GM23248 (cell line): ENCODE data around the gene TAF3. TPM values are rescaled to one million over a fixed set of nuclear protein-coding genes. Genes with fewer than 3 reads are reported as not detected.
A peak's percentile ranks its signal among the peaks of the same experiment; 100 is the strongest.

ENCODE experiments used
- DNase-seq: peaks from one replicate; pipeline ENCODE4 v3.0.0-alpha.2; 2015
- H2AFZ ChIP-seq: fragments of 200-600 bp; sonication (generic); 2 replicates; pipeline ENCODE4 v1.6.1; 2016; ENCODE audit warnings: antibody characterized with exemption
- H3F3A ChIP-seq: fragments of 200-600 bp; sonication (generic); 2 replicates; pipeline ENCODE4 v1.6.1; 2016; ENCODE audit warnings: mild to moderate bottlenecking, antibody characterized with exemption, mixed run types; ENCODE audit not compliant: insufficient read depth
- H3K27ac ChIP-seq: fragments of 200-600 bp; sonication (generic); 2 replicates; pipeline ENCODE4 v1.5.1; 2016; ENCODE audit warnings: mild to moderate bottlenecking
- H3K27me3 ChIP-seq: fragments of 200-600 bp; sonication (generic); replicated peaks from 2 replicates; pipeline ENCODE4 v1.6.1; 2016; ENCODE audit warnings: mild to moderate bottlenecking; ENCODE audit not compliant: insufficient read depth
- H3K36me3 ChIP-seq: fragments of 200-600 bp; sonication (generic); 2 replicates; pipeline ENCODE4 v1.6.1; 2016; ENCODE audit warnings: low read depth, mild to moderate bottlenecking
- H3K4me1 ChIP-seq: fragments of 200-600 bp; sonication (generic); 2 replicates; pipeline ENCODE4 v1.6.1; 2016; ENCODE audit warnings: mild to moderate bottlenecking; ENCODE audit not compliant: insufficient read depth
- H3K4me2 ChIP-seq: fragments of 200-600 bp; sonication (generic); one replicate; pipeline ENCODE4 v1.6.1; 2016; ENCODE audit warnings: mild to moderate bottlenecking; ENCODE audit not compliant: unreplicated experiment
- H3K4me3 ChIP-seq: fragments of 200-600 bp; sonication (generic); 2 replicates; pipeline ENCODE4 v1.5.1; 2016; ENCODE audit warnings: mild to moderate bottlenecking
- H3K79me2 ChIP-seq: fragments of 200-600 bp; sonication (generic); 2 replicates; pipeline ENCODE4 v1.6.1; 2016; ENCODE audit warnings: mild to moderate bottlenecking; ENCODE audit not compliant: insufficient read depth
- H3K9ac ChIP-seq: fragments of 200-600 bp; sonication (generic); 2 replicates; pipeline ENCODE4 v1.6.1; 2016; ENCODE audit warnings: mild to moderate bottlenecking
- H3K9me2 ChIP-seq: fragments of 200-600 bp; sonication (generic); 2 replicates; pipeline ENCODE4 v1.6.1; 2016; ENCODE audit warnings: mixed run types, mild to moderate bottlenecking, moderate library complexity; ENCODE audit not compliant: insufficient read depth
- H3K9me3 ChIP-seq: fragments of 200-600 bp; sonication (generic); one replicate; pipeline ENCODE4 v1.6.1; 2017; ENCODE audit warnings: low read depth
- H4K20me1 ChIP-seq: fragments of 200-600 bp; sonication (generic); 2 replicates; pipeline ENCODE4 v1.6.0; 2016; ENCODE audit not compliant: insufficient read depth
- EZH2 ChIP-seq: fragments of 200-600 bp; sonication (generic); IDR thresholded peaks from 2 replicates; pipeline ENCODE4 v1.6.1; 2018; ENCODE audit warnings: antibody characterized with exemption, mild to moderate bottlenecking; ENCODE audit not compliant: insufficient read depth, poor library complexity, severe bottlenecking
- EZH2phosphoT487 ChIP-seq: fragments of 200-600 bp; sonication (generic); IDR thresholded peaks from 2 replicates; pipeline ENCODE4 v1.6.1; 2018; ENCODE audit warnings: antibody characterized with exemption, moderate library complexity, mild to moderate bottlenecking, low read depth; ENCODE audit not compliant: insufficient read depth
- WGBS, 2 experiments: methylation state at CpG; one replicate each; pipeline ENCODE4 v1.1.6; 2015 to 2017; ENCODE audit warnings: low lambda C conversion rate in 2 of 2, low coverage in 1 of 2; ENCODE audit errors: missing lambda C conversion rate in 2 of 2; 5-methylcytosine and 5-hydroxymethylcytosine counted together
- in situ Hi-C: fragments of 300-500 bp; cut with MboI; formaldehyde crosslinking; loops from 2 replicates; pipeline ENCODE4 v1.15.0; 2020
- polyA plus RNA-seq: library from polyadenylated mRNA; unstranded; fragments of >200 nt; fragmentation: Nextera tagmentation; extraction: Ambion mirVana; gene quantifications from 2 replicates; pipeline ENCODE4 v1.2.1, GENCODE V29; 2016
- total RNA-seq: library from RNA; depleted of rRNA; stranded (reverse); fragments of >200 nt; shearing (Covaris generic); gene quantifications from 2 replicates; pipeline ENCODE4 v1.2.3, GENCODE V29; 2014

Gene TAF3
- total and polyA plus RNA-seq, 2 experiments from 2014 or later = 1.7 to 5.5 TPM

DNA sequence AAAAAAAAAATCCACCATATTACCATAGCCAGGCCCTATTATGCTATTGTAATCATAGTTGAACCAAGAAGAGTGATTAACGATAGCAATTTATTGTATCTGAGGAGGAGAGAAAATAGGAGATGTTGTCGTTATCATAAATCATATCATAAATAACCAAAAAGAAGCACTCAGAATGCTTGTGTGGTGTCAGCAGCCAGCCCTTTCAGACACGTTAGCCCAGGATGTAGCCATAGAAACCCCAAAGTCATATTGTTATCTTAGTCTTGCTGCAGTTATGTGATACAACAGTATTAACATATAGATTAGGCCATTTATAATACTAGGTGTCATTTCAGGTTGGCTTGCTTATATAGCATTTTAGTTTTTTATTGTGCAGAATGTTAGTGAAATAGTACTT, 134.0 kb downstream of the TAF3 start:
- no peak overlapping the region for H3K9ac ChIP-seq
- 0 out of 2 replicates have a peak, but pooled peaks cover 4% of the 10 kb centered on the region for H3F3A ChIP-seq
- no peaks in the 10 kb centered on the region for H3K36me3 ChIP-seq
- no peaks in the 10 kb centered on the region for H4K20me1 ChIP-seq
- peaks cover 38% of the 10 kb centered on the region for H3K4me1 ChIP-seq
- no peaks in the 10 kb centered on the region for H3K9me3 ChIP-seq
- TF ChIP-seq EZH2 (no peak), EZH2phosphoT487 (no peak)
- H3K79me2 ChIP-seq = 0 out of 2 replicates have a peak, but pooled peaks cover 4% of the 10 kb centered on the region
- no peak overlapping the region for H3K4me2 ChIP-seq
- H3K27ac ChIP-seq = no peak overlapping the region
- DNase-seq = no peak
- no peaks in the 10 kb centered on the region for H3K27me3 ChIP-seq
- in situ Hi-C loops = no loop called here
- no peak overlapping the region for H2AFZ ChIP-seq
- no peak overlapping the region for H3K4me3 ChIP-seq
- H3K9me2 ChIP-seq = no peaks in the 10 kb centered on the region
- WGBS, 2 experiments = 95 to 99% methylated on average over 3 of the region's 3 CpGs

DNA sequence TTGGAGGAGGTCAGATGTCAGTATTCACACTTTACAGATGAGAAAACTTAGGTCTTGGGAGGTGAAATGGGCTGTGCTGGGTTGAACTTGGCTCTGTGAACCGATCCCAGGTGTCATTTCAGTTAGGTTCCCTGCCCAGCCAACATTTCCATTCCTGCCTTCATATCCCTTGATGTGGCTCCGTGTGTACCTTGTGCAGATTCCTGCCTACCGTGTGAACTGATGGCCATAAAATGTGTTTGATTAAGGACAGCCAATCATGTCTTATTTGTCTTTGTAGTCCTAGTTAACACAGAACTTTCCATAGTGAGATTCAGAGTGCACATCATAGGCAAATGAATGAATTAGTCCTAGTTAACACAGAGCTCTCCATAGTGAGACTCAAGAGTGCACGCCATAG, 135.1 kb downstream of the TAF3 start:
- no peaks in the 10 kb centered on the region for H3K27me3 ChIP-seq
- no peak overlapping the region for H2AFZ ChIP-seq
- H3K4me1 ChIP-seq = peaks cover 36% of the 10 kb centered on the region
- H3K27ac ChIP-seq = no peak overlapping the region
- WGBS, 2 experiments = 85 to 87% methylated on average over 4 of the region's 4 CpGs
- H3K4me2 ChIP-seq = no peak overlapping the region
- H3K4me3 ChIP-seq = no peak overlapping the region
- in situ Hi-C loops = no loop called here
- 0 out of 2 replicates have a peak, but pooled peaks cover 6% of the 10 kb centered on the region for H3K79me2 ChIP-seq
- no peaks in the 10 kb centered on the region for H3K9me2 ChIP-seq
- no peaks in the 10 kb centered on the region for H4K20me1 ChIP-seq
- no peak for TF ChIP-seq EZH2phosphoT487
- no peak for TF ChIP-seq EZH2
- H3K36me3 ChIP-seq = no peaks in the 10 kb centered on the region
- DNase-seq = no peak
- H3K9ac ChIP-seq = no peak overlapping the region
- H3K9me3 ChIP-seq = no peaks in the 10 kb centered on the region
- H3F3A ChIP-seq = 0 out of 2 replicates have a peak, but pooled peaks cover 4% of the 10 kb centered on the region

DNA sequence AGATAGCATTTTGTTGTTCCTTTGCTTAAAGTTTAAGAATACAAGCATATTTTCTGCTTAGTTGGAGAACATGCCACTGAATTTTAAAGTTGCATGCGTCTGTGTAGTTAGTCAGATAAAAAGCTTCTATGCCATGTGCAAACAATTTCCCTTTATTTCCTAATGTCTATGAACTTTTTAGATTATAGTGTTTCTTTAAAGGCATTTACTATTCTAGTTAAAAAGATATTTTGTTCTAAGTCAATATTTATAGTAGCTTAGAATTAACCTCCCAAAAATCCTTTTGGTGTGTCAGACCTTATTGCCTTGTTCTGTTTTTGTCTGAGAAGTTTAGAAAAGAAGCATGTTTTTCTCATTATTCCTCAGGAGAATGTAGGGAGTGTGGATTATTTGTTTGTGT, 137.1 kb downstream of the TAF3 start:
- TF ChIP-seq EZH2 = no peak
- no peak for TF ChIP-seq EZH2phosphoT487
- in situ Hi-C loops = no loop called here
- Histone ChIP-seq H3K9me3 (no peaks in the 10 kb centered on the region), H4K20me1 (no peaks in the 10 kb centered on the region), H3K4me1 (peaks cover 28% of the 10 kb centered on the region), H3K27me3 (no peaks in the 10 kb centered on the region), H3F3A (0 out of 2 replicates have a peak, but pooled peaks cover 4% of the 10 kb centered on the region), H3K4me2 (peak overlapping the region; percentile 33), H3K4me3 (no peak overlapping the region), H3K36me3 (no peaks in the 10 kb centered on the region), H3K9me2 (no peaks in the 10 kb centered on the region), H3K79me2 (0 out of 2 replicates have a peak, but pooled peaks cover 6% of the 10 kb centered on the region), H3K27ac (no peak overlapping the region), H3K9ac (no peak overlapping the region), H2AFZ (no peak overlapping the region)
- DNase-seq = peak; percentile 39
- 52 to 59% methylated on average over 1 of the region's 1 CpG for WGBS, 2 experiments

DNA sequence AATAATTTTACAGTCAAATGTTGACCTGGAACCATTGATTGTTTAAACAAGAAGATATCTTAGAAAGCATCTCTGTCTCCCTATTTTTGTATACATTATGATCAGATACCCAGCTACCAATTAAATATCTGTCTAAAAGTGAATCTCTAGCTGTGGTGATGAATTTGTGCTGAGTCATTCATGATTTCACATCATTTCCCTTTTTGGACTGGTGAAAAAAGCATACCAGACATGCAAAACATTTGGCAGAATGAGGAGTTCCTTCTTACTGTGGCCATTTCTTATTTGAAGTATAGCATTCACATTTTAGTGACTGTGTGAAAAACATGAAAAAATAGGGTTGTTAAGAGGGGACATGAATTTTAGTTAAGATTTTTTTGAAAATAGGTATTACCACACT, 138.2 kb downstream of the TAF3 start:
- Histone ChIP-seq H3K27ac (peak overlapping the region; percentile 26), H3K27me3 (no peaks in the 10 kb centered on the region), H2AFZ (no peak overlapping the region), H3K9me3 (no peaks in the 10 kb centered on the region), H3K4me3 (no peak overlapping the region), H3K9me2 (no peaks in the 10 kb centered on the region), H3K4me2 (peak overlapping the region; percentile 4), H3K4me1 (peaks cover 28% of the 10 kb centered on the region), H4K20me1 (no peaks in the 10 kb centered on the region), H3K9ac (no peak overlapping the region), H3K36me3 (no peaks in the 10 kb centered on the region), H3K79me2 (0 out of 2 replicates have a peak, but pooled peaks cover 6% of the 10 kb centered on the region), H3F3A (0 out of 2 replicates have a peak, but pooled peaks cover 4% of the 10 kb centered on the region)
- in situ Hi-C loops = no loop called here
- TF ChIP-seq EZH2phosphoT487 (no peak), EZH2 (no peak)
- DNase-seq = peak; percentile 84

DNA sequence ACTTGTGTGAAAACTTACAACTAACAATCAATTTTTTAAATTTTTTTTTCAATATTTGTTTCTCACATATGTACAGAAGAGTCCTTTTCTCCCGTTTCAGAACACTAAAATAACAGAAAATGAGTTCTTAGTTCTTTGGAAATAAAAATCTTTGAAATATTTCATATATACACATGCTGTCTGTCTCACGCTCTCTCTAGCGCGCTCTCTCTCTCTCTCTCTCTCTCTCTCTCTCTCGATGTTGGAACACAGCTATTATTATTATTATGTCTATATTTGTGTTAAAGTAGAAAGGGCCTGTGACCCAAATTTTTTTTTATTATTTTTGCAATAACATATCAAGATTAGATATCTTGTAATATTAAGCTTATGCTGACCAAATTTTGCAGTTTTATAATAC, 139.3 kb downstream of the TAF3 start:
- in situ Hi-C loops = no loop called here
- TF ChIP-seq EZH2phosphoT487 (no peak), EZH2 (no peak)
- H3K9me3 ChIP-seq = no peaks in the 10 kb centered on the region
- H4K20me1 ChIP-seq = no peaks in the 10 kb centered on the region
- H3K4me2 ChIP-seq = no peak overlapping the region
- H3K36me3 ChIP-seq = no peaks in the 10 kb centered on the region
- 0 out of 2 replicates have a peak, but pooled peaks cover 4% of the 10 kb centered on the region for H3F3A ChIP-seq
- H3K9ac ChIP-seq = no peak overlapping the region
- H3K79me2 ChIP-seq = 0 out of 2 replicates have a peak, but pooled peaks cover 6% of the 10 kb centered on the region
- no peak overlapping the region for H3K27ac ChIP-seq
- no peak overlapping the region for H3K4me3 ChIP-seq
- no peaks in the 10 kb centered on the region for H3K27me3 ChIP-seq
- peaks cover 22% of the 10 kb centered on the region for H3K4me1 ChIP-seq
- no peaks in the 10 kb centered on the region for H3K9me2 ChIP-seq
- 73 to 88% methylated on average over 4 to 5 of the region's 5 CpGs for WGBS, 2 experiments
- no peak for DNase-seq
- H2AFZ ChIP-seq = no peak overlapping the region
